GM18526 (cell line): ENCODE results near the gene GNAZ.

Experiments
- POLR2A ChIP-seq: IDR thresholded peaks from 3 replicates; pipeline ENCODE4 v1.6.1; 2011; ENCODE audit not compliant: insufficient read length; ENCODE audit errors: extremely low read depth

The GNAZ gene

DNA sequence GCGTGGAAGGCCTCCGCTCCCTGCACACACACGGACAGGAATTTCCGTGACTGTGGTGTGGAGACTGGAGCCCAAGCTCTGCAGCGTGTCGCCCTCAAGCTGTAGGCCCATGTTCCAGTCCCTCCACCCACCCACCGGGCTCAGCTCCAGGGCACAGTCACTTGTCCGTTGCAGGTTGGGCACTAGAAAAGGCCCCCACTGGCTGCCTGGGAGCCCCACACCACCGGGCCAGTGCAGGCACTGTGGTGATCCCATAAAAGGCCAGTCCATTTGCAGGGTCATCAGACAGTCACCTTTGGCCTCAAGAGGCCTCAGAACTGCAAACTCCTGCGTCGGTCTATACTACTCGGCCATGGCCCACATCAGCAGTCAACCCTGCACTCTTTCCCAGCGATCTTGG, 91.3 kb downstream of the GNAZ start:
- TF ChIP-seq POLR2A: no peak

DNA sequence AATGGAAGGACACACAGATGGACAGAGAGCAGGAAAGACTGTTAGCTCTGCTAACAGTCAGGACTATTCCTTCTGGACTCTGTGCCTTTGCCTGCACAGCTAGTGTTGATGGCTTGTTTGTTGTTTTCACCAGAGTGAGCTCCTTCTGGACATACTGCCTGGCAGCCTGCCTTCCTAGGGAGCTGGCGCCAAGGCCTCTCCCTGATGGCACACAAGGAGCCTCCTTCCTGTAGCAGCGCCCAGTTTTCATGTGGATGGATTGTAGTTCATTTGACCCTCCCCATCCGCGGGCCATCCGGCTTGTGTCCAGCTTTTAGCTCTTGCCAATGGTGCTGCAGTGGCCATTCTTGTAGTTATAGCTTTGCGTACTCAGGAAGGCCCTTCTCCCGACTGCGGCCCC, 93.3 kb downstream of the GNAZ start:
- TF ChIP-seq POLR2A: no peak

DNA sequence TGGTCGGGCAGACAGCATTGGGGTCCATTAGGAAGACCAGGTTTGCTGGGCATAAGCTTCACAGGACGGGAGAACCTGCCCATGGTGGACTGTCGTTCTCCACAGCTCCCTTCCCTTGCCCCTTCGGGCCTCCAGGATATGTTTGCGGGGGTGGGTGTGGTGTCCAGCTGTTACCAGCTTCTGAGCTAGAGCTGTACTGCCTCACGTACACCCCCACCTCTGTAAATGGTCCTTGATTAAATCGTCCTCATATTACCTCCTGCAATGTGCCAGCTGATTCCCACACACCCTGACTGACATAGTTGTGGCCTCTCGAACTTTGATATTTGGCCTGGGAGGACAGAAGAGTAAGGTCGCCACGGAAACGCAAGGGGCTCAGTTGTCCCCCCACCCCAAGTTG, 93.8 kb downstream of the GNAZ start:
- no peak for TF ChIP-seq POLR2A

DNA sequence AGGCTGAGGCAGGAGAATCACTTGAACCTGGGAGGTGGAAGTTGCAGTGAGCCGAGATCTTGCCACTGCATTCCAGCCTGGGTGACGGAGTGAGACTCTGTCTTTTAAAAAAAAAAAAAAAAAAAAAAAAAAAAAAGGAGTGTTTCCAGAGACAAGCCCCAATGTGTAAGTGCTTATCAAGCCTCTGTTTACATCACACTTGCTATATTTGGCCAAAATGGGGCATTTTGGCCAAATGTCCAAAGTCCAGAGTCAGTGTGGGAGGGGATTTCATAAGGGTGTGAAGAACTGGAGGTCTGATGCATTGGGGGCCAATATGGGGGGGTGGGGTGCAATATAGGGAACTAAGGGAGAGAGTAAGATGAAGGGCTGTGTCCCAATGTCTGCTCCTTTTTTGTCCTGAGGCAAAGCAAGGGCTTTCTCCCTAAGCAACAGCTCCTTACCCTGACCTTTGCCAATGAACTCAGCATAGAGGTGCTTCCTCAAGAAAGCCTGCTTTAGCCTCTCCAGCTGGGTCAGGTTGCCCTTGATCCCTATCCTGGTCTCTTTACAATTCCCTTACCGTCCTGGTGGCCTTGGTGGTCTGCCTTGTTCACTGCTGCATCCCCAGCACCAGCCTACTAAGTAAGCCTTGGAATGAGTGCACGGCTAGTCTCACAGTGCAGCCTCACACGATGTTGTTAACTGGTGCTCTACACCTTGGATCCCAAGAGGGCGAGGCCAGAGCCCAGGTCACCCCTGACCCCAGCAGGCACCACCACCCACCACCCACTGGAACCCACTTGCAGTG, 95.9 kb downstream of the GNAZ start:
- TF ChIP-seq POLR2A: no peak

GRCh38 chr22:23166841-23167616, 96.7 kb downstream of the GNAZ start:
- TF ChIP-seq POLR2A: no peak

DNA sequence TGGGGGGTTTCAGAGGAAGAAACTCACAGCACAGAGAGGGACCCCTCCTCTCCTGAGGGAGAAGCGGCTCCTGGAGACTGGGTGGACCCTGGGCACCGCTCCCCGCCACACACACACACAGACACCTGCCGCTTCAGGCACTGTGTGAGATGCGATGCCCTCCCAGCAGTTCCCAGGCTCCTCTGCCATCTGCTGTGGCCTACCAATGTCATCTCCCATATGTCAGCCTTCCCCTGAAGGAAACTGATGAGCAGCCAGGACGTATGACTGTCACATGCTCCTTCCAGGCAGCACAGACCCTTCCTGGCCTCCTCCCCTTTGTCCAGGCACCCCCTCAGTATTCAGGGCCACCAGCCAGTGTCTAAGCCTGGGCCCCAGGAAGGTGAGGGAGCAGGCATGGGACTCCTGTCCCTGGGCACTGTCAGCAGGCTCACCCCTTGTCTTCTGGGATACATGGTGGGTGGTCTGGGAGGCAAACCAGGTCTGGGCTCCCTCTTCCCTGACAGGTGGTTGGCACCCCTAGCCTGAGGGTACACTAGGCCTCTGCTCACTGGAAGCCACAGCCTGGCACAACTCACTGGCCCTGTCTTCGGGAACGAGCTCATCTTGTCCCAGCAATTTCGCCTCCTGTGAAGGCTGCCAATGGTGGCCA, 98.2 kb downstream of the GNAZ start:
- TF ChIP-seq POLR2A: no peak

DNA sequence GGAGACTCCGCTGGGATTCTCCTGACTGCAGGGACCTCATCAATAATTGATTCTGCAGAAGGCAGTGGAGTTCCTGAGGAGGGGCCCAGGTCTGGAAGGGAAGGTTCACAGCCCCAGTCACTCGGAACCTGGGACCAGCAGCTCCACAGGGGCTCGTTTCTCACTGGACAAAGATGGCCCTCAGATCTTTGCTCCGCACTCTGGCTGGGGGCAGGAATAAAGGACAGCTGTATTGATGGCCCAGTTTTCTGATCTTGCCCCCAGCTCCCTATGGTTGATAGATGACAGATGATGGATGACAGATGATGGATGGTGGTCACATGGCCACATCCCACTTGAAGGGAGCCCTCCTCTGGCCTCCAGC, 98.7 kb downstream of the GNAZ start:
- no peak for TF ChIP-seq POLR2A
